Measurements from ENCODE around the gene KMO.

Gene KMO

GRCh38 chr1:241532162-241532531 is at the start of gene KMO:
Gene KMO (plus strand): TSS chr1:241532378. CDS start chr1:241532445, 67 bp downstream.
- DNase-seq: no peak

GRCh38 chr1:241482761-241483250 is 49.4 kb upstream of the KMO start:
- no peak for DNase-seq

- DNase-seq: no peak
These were observed 47.0 kb upstream of the KMO start for GRCh38 chr1:241485145-241485544.

GRCh38 chr1:241485554-241485992 is 46.6 kb upstream of the KMO start:
- no peak for DNase-seq

- no peak for DNase-seq
These were observed 43.4 kb upstream of the KMO start for GRCh38 chr1:241488739-241489138.

GRCh38 chr1:241495741-241496140 is 36.4 kb upstream of the KMO start:
- DNase-seq: no peak

GRCh38 chr1:241499910-241500309 is 32.3 kb upstream of the KMO start:
- DNase-seq: no peak

- no peak for DNase-seq
These were observed 28.7 kb upstream of the KMO start for GRCh38 chr1:241503444-241503843.

GRCh38 chr1:241507189-241507863 is 24.9 kb upstream of the KMO start:
- DNase-seq: no peak

- peak; percentile 77 for DNase-seq
These were observed 18.8 kb upstream of the KMO start for GRCh38 chr1:241513378-241513777.

GRCh38 chr1:241518476-241519307 is 13.5 kb upstream of the KMO start:
- no peak for DNase-seq

- peak; percentile 96 for DNase-seq
These were observed 12.7 kb upstream of the KMO start, which contains the start of gene FH for GRCh38 chr1:241519308-241520079. Gene FH (minus strand): TSS chr1:241519755. CDS start chr1:241519722, 33 bp downstream.

- DNase-seq: no peak
These were observed 12.1 kb upstream of the KMO start for GRCh38 chr1:241520080-241520465.

- no peak for DNase-seq
These were observed 10.5 kb upstream of the KMO start for GRCh38 chr1:241521718-241522117.

GRCh38 chr1:241525026-241525425 is 7.2 kb upstream of the KMO start:
- DNase-seq: no peak

- no peak for DNase-seq
These were observed 5.0 kb upstream of the KMO start for GRCh38 chr1:241527146-241527545.

- DNase-seq: peak; percentile 32
These were observed 700 bp upstream of the KMO start for GRCh38 chr1:241531195-241532161.

GRCh38 chr1:241532864-241533263 is 686 bp downstream of the KMO start:
- DNase-seq: no peak

GRCh38 chr1:241533326-241534115 is 1.3 kb downstream of the KMO start:
- DNase-seq: no peak

GRCh38 chr1:241536304-241536703 is 4.1 kb downstream of the KMO start:
- no peak for DNase-seq

GRCh38 chr1:241536969-241537368 is 4.8 kb downstream of the KMO start:
- DNase-seq: no peak

Data from NCI-H524 treated with DMSO at 0.1 percent for 48 hours (cell line).